Activated T-helper 2 cell treated with anti-CD3 and anti-CD28 coated beads, Interferon-gamma antibody, Interleukin-2, Interleukin-4, amounts not matched to agents 10 μg/mL and 5 μg/mL and 100 μg/mL, durations not matched to agents 14 hours and 24 hours and 36 hours (primary cell): ENCODE data around the gene NTRK3. TPM values are rescaled to one million over a fixed set of nuclear protein-coding genes. Genes with fewer than 3 reads are reported as not detected.
"Not testable (repeated sequence)": the region's sequence is repeated elsewhere in the genome, so short reads cannot be mapped to it uniquely, and the experiment has no call there.

ENCODE experiments used
- DNase-seq: peaks from one replicate; pipeline ENCODE4 v3.0.0; 2021; ENCODE audit warnings: low spot score
- H3K27ac Mint-ChIP-seq: one replicate; pipeline ENCODE4 v1.8.0; 2021; ENCODE audit warnings: mixed read lengths
- H3K27me3 Mint-ChIP-seq: one replicate; pipeline ENCODE4 v1.8.0; 2021; ENCODE audit warnings: low read depth, mixed read lengths
- H3K36me3 Mint-ChIP-seq: one replicate; pipeline ENCODE4 v1.8.0; 2021; ENCODE audit warnings: low read depth, mixed read lengths
- H3K4me1 Mint-ChIP-seq: one replicate; pipeline ENCODE4 v1.8.0; 2021; ENCODE audit warnings: low read depth, mixed read lengths
- H3K4me3 Mint-ChIP-seq: one replicate; pipeline ENCODE4 v1.8.0; 2021; ENCODE audit warnings: low read depth, mild to moderate bottlenecking, moderate library complexity, mixed read lengths
- H3K9me3 Mint-ChIP-seq: one replicate; pipeline ENCODE4 v1.8.0; 2021; ENCODE audit warnings: mixed read lengths
- intact Hi-C: fragments of 100-400 bp; cut with micrococcal nuclease; formaldehyde crosslinking; loops from one replicate; pipeline ENCODE4 v1.15.1; 2023
- total RNA-seq: library from RNA; stranded (reverse); gene quantifications from 2 replicates; pipeline ENCODE4 v1.2.3, GENCODE V29; 2022

NTRK3 gene
- total RNA-seq, 1 donor from 2014 or later: 0.73 TPM

DNA sequence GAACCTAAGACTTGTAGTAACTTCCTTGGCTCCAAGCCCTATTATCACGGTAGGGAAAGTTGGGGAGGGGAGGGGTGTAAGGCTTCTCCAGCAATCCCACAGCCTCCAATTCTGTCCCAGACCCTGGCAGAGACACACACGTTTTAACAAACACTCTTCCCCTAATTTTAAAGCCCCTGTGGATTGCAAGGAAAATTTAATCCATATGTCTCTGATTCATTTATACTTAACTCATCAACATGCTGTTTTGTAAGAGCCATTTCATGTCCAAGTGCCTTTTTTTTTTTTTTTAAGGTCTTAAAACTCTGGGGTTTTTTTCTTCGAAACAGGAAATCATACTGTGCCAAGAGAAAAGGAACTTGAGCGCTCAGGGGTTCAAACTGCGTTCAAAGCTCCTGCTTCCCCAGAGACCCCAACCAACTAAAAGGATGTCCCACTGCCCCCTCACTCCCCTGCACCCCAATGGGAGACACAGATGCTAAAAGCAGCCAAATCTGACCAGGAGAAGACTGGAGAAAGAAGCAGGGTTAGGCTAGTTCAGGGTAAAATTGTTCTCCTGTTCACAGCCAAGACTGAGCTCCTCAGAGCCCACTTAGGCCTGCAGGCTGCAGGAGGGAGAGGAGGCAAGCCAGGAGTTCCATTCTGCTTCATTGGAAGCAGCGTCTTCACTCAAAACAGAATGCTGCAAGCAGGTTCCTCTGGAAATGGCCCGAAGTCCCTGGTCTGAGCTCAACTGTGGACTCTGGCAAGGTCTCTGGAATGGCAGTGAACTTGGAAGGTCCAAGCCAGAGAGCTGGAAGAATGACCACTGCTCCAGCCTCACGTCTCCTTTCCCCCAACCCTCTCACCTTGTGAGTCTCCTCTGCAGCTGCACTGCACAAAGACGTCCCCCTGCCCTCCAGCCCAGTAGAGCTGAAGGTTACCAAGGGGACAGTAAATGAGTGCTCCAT, 172.5 kb downstream of the NTRK3 start:
- H3K27me3 Mint-ChIP-seq: no peaks in the 10 kb centered on the region
- no peaks in the 10 kb centered on the region for H3K9me3 Mint-ChIP-seq
- no peaks in the 10 kb centered on the region for H3K4me1 Mint-ChIP-seq
- DNase-seq: no peak
- H3K4me3 Mint-ChIP-seq: no peak overlapping the region
- H3K36me3 Mint-ChIP-seq: no peaks in the 10 kb centered on the region
- intact Hi-C loops: no loop called here
- no peak overlapping the region for H3K27ac Mint-ChIP-seq

DNA sequence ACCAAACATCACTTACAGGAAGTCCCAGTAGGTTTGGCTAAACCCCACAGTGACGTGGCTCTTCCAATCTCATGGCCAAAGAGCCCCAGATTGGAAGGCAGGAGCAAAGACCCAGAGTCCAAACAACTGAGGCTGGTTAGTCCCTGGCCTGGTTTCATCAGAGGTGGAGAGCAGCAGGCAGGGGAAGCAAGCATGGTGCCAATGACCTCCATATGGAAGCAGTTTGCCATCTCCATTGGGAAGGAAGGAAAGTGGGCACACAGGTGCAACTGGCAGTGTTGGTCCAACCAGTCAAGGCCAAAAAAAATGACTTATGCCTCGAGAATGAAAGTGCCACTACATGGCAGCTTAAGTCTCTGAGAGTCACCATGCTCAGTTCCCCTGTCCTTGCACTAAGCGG, 175.9 kb downstream of the NTRK3 start:
- Mint-ChIP-seq H3K9me3 (no peaks in the 10 kb centered on the region), H3K36me3 (no peaks in the 10 kb centered on the region), H3K27ac (no peak overlapping the region), H3K27me3 (no peaks in the 10 kb centered on the region), H3K4me1 (no peaks in the 10 kb centered on the region), H3K4me3 (no peak overlapping the region)
- no peak for DNase-seq
- intact Hi-C loops: no loop called here

DNA sequence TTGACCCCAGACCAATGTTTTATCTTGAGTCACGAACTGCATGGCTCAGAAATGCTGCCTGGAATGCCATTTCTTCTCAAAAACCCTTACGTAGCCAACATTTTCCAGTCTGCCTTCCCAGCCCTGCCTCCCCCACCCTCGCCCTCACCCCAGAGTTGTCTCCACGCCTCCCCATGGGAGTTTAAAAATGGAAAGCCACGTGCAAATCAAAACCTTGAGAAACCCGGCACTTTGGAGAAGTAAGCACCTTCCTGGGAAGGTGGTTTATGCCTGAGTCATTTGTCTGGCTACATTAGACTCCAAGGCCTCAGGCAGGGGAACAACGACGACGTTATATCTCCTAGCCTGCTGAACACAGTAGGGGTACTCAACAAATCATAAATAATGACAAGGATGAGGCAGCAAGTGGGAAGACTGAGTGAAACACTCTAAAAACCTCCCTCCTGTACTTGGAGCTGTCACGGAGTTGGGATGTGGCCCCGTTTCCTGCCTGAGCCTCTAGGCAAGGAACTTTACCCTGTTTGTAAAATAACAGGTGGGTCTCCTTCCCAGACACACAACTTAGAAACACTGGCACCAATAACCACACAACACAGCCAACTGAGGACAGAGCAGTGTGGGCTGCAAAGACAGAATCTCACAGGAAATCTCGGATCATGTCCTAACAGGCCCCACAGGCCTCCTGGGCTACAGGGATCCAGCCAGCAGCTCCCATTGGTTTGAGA, 179.1 kb downstream of the NTRK3 start:
- Mint-ChIP-seq H3K36me3 (no peaks in the 10 kb centered on the region), H3K27ac (no peak overlapping the region), H3K27me3 (no peaks in the 10 kb centered on the region), H3K9me3 (no peaks in the 10 kb centered on the region), H3K4me3 (no peak overlapping the region), H3K4me1 (no peaks in the 10 kb centered on the region)
- intact Hi-C loops: no loop called here
- no peak for DNase-seq

DNA sequence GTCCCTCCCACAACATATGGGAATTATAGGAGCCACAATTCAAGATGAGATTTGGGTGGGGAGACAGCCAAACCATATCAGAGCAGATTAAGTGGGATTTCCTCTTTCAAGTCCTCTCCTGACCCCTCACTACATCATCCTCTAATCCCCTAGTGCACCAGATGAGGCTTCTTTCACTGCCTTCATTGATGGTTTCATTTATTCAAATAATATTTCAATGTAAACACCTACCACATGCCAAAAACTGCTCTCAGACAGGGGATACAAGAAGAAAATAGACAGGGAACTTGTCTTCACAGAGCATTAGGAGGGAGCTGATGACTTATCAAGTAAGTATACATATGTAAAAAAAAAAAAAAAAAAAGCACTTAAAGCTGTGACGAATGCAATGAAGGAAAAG, 180.2 kb downstream of the NTRK3 start:
- Mint-ChIP-seq H3K36me3 (no peaks in the 10 kb centered on the region), H3K27me3 (no peaks in the 10 kb centered on the region), H3K9me3 (no peaks in the 10 kb centered on the region), H3K27ac (no peak overlapping the region), H3K4me3 (no peak overlapping the region), H3K4me1 (no peaks in the 10 kb centered on the region)
- intact Hi-C loops: no loop called here
- DNase-seq: no peak

DNA sequence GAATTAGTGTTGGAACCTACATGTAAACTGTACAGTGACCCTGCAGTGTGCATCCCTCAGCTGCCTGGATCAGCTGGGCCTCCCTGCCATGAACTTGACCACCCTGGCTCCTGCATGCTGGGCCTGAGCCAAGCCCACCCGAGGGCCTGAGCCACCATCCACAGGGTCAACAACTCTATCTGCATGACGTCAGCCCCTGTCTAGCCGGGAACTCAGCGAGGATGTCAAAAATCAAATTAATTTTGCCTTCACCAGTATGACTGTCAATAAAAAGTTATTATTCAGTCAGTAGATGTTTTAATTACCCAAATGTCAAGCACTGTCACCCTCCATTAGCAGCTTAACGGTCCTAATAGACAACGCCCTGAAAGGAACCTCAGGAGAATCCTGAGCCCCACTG, 181.4 kb downstream of the NTRK3 start:
- Mint-ChIP-seq H3K36me3 (no peaks in the 10 kb centered on the region), H3K27ac (no peak overlapping the region)
- DNase-seq: no peak

DNA sequence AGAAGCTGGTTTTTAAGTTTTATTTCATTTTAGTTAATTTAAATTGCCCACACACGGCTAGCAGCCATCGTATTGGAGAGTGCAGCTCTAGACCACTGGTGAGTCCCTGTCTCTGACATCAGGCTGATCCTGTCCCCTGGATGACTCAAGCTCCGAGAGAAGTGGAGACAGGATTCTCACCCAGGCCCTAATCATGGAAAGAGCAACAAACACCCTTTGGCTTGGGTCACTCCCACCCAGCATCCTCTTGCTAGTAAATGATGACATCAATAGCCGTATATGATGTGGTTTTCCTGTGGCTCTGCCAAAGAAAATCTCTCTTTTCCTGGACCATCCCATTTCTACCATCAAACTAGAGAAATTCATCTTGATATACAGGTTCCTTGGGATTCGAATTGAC, 182.2 kb downstream of the NTRK3 start:
- no peak for DNase-seq
- intact Hi-C loops: no loop called here
- Mint-ChIP-seq H3K36me3 (no peaks in the 10 kb centered on the region), H3K4me1 (no peaks in the 10 kb centered on the region), H3K4me3 (no peak overlapping the region), H3K27ac (no peak overlapping the region), H3K9me3 (no peaks in the 10 kb centered on the region), H3K27me3 (no peaks in the 10 kb centered on the region)

More for the DNA sequence above, 181.4 kb downstream of the NTRK3 start:
- no peaks in the 10 kb centered on the region for H3K9me3 Mint-ChIP-seq
- H3K4me1 Mint-ChIP-seq: no peaks in the 10 kb centered on the region
- no peak overlapping the region for H3K4me3 Mint-ChIP-seq
- intact Hi-C loops: no loop called here
- no peaks in the 10 kb centered on the region for H3K27me3 Mint-ChIP-seq

DNA sequence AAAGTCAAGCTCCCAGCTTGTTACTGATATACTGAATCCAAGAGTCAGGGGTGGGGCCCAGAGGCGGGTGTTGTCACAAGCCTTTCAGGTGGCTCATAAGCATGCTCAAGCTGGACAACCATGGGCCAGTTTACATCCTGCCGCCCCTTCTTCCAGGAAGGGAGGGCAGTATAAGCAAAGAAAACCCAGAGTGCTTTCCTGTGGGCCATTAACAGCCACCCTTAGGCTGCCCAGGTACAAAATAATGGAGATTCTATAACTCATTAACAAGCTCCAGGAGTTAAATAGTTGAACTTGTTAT, 183.2 kb downstream of the NTRK3 start:
- no peaks in the 10 kb centered on the region for H3K4me1 Mint-ChIP-seq
- no peaks in the 10 kb centered on the region for H3K27me3 Mint-ChIP-seq
- H3K4me3 Mint-ChIP-seq: no peak overlapping the region
- no peak overlapping the region for H3K27ac Mint-ChIP-seq
- no peaks in the 10 kb centered on the region for H3K9me3 Mint-ChIP-seq
- DNase-seq: no peak
- no peaks in the 10 kb centered on the region for H3K36me3 Mint-ChIP-seq
- intact Hi-C loops: no loop called here

DNA sequence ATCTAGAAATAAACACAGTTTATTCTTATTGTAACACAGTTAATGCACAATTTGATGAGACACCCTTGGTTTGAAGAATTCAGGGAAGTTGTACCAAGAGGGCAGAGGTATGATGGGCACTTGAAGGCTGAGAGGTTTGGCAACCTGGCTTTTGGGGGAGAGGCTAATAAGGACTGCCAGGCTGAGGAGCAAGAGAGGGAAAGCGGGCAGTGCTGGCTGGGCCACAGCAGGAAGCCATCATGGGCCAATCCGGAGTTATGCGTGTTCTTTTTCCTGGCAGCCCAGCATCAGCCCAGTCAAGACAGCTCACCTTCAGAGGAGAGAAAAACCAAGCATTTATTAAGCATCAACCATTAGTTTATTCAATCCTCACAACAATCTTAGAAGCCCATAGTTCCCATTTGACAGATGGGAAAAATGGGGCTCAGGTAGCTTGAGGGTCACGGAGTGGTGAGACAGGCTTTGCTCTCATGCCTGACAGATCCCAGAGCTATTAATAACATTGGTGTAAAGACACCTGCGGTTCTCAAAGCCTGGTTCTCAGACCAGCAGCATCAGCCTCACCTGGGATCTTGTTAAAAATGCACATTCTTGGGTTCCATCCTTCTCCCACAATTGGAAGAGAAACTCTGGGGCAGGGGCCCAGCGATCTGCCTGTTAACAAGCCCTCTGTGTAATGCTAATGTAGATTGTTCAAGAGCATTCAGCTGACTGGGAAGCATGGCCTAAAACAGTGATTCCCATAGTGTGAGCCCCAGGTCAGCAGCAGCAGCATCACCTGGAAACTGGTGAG, 183.7 kb downstream of the NTRK3 start:
- Mint-ChIP-seq H3K4me3 (no peak overlapping the region), H3K27ac (no peak overlapping the region), H3K27me3 (no peaks in the 10 kb centered on the region), H3K9me3 (no peaks in the 10 kb centered on the region), H3K4me1 (no peaks in the 10 kb centered on the region), H3K36me3 (no peaks in the 10 kb centered on the region)
- DNase-seq: no peak
- intact Hi-C loops: no loop called here

DNA sequence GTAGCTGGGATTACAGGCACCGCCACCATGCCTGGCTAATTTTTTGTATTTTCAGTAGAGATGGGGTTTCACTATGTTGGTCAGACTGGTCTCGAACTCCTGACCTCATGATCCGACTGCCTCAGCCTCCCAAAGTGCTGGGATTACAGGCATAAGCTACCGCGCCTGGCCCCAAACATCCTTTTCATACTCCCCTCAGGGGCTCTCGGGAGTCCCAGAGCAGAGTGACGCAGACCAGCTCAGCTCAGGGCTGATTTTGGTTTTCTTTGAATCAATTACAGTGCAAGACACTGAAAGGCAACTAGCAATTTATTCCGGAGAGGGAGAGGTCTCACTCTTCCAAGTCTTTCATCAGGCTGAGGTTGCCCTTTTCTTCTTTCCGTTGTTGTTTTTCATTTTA, 184.4 kb downstream of the NTRK3 start:
- H3K36me3 Mint-ChIP-seq, H3K4me1 Mint-ChIP-seq, H3K27ac Mint-ChIP-seq, H3K4me3 Mint-ChIP-seq, DNase-seq, H3K27me3 Mint-ChIP-seq, intact Hi-C loops, H3K9me3 Mint-ChIP-seq: not testable (repeated sequence)

DNA sequence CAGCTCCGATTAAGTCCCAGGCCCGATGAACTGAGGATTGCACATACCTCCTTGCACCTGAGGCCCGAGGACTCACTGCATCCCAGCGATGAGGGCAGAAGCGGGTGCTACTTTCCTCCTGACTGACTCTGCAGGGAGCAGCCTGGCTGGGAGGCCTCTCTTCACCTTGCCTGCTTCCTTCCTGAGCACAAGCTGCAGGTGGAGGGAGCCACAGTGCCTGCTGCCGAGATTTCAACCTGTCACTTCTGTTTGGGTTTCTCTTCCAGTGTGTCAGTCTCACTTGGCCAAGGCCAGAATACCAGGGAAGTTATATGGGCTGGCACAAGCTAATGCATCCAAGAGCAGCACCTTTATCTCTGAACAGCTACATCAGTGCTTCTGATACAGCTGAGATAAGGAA, 185.4 kb downstream of the NTRK3 start:
- H3K27ac Mint-ChIP-seq: no peak overlapping the region
- DNase-seq: no peak
- H3K4me1 Mint-ChIP-seq: no peaks in the 10 kb centered on the region
- intact Hi-C loops: no loop called here
- no peaks in the 10 kb centered on the region for H3K9me3 Mint-ChIP-seq
- H3K36me3 Mint-ChIP-seq: no peaks in the 10 kb centered on the region
- H3K4me3 Mint-ChIP-seq: no peak overlapping the region
- no peaks in the 10 kb centered on the region for H3K27me3 Mint-ChIP-seq

DNA sequence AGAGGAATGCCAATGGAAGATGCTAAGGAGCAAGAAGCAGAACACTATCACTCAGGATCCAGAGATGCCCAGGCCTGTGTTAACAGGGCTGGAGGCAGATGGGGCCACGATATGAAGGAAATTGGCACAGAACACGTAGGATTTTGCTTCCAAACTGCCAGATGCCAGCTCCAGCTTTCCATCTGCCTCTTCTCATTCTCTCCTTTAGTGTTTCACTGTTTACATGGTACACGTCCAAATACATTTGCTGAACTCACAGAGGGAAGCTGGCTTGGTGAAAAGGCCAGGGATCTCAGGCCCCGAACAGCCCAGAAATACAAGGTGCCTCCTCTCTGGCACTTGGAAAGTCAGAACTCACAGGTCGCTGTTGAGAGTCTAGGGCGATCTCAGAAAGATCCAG, 187.0 kb downstream of the NTRK3 start:
- intact Hi-C loops: no loop called here

DNA sequence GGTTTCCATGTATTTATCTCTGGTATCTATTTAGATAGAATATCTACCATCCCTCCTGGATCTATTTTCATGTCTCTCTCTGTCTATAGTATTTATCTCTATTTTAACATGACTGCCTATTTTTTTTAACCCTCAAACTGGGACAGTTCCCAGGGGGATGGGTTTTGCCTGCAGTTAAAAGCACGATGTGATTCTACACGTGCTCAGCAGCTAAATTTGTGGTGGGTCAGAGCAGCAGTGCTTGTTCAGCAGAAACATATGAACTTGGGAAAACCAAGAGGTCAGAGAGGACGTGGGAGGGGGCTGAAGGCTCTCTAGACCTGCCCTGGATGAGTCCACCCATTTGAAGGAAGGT, 189.2 kb downstream of the NTRK3 start:
- Mint-ChIP-seq H3K27ac (no peak overlapping the region), H3K36me3 (no peaks in the 10 kb centered on the region), H3K9me3 (no peaks in the 10 kb centered on the region), H3K27me3 (no peaks in the 10 kb centered on the region), H3K4me3 (no peak overlapping the region), H3K4me1 (no peaks in the 10 kb centered on the region)
- intact Hi-C loops: no loop called here
- DNase-seq: no peak

More for the DNA sequence above, 187.0 kb downstream of the NTRK3 start:
- Mint-ChIP-seq H3K36me3 (no peaks in the 10 kb centered on the region), H3K4me3 (no peak overlapping the region), H3K27me3 (no peaks in the 10 kb centered on the region), H3K9me3 (no peaks in the 10 kb centered on the region), H3K27ac (no peak overlapping the region), H3K4me1 (no peaks in the 10 kb centered on the region)
- no peak for DNase-seq
